Endothelial cell of umbilical vein (primary cell): ENCODE data around the gene CCIN.

Experiments used
- CTCF ChIP-seq, 2 donors: IDR thresholded peaks; 1 replicate in 1 of 2; 2 replicates in 1 of 2; pipeline ENCODE4 v1.5.1; 2011; ENCODE audit warnings: low read length in 2 of 2, mild to moderate bottlenecking in 2 of 2, moderate library complexity in 2 of 2, control low read depth in 1 of 2, inconsistent platforms in 1 of 2, low read depth in 1 of 2; ENCODE audit not compliant: insufficient read depth in 1 of 2; ENCODE audit errors: extremely low read depth in 1 of 2
- EZH2 ChIP-seq: IDR thresholded peaks from 2 replicates; pipeline ENCODE4 v1.6.1; 2012; ENCODE audit warnings: borderline replicate concordance, low read depth, mild to moderate bottlenecking, moderate library complexity, low read length, inconsistent platforms; ENCODE audit not compliant: severe bottlenecking
- GATA2 ChIP-seq: IDR thresholded peaks from 2 replicates; pipeline ENCODE4 v1.7.0; 2011; ENCODE audit warnings: low read depth, mild to moderate bottlenecking, moderate library complexity, mixed read lengths, low read length; ENCODE audit not compliant: insufficient read length, insufficient read depth
- JUN ChIP-seq: IDR thresholded peaks from 2 replicates; pipeline ENCODE4 v1.6.1; 2011; ENCODE audit warnings: borderline replicate concordance, low read depth; ENCODE audit not compliant: insufficient read length, insufficient read depth
- POLR2A ChIP-seq: IDR thresholded peaks from 2 replicates; pipeline ENCODE4 v1.6.1; 2012; ENCODE audit warnings: low read depth, mild to moderate bottlenecking, control low read depth, low read length
- POLR2AphosphoS5 ChIP-seq: IDR thresholded peaks from 2 replicates; pipeline ENCODE4 v1.6.1; 2012; ENCODE audit warnings: low read depth, mild to moderate bottlenecking, control low read depth, low read length, moderate library complexity; ENCODE audit not compliant: insufficient read depth
- TF ChIP-seq, protein P1 (sequence below): IDR thresholded peaks from 2 replicates; pipeline ENCODE4 v1.6.1; 2011; ENCODE audit not compliant: insufficient read depth, insufficient read length

- TF ChIP-seq CTCF (IDR thresholded peaks at IDR 0.05; ENCODE audit: extremely low read depth in 1 of 2, insufficient read depth in 1 of 2, low read depth in 1 of 2, low read length in 2 of 2) (no peak), EZH2 (no peak), POLR2AphosphoS5 (no peak), POLR2A (no peak), GATA2 (no peak), JUN (no peak)
- TF ChIP-seq, protein P1, sequence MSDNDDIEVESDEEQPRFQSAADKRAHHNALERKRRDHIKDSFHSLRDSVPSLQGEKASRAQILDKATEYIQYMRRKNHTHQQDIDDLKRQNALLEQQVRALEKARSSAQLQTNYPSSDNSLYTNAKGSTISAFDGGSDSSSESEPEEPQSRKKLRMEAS, result no peak
Observed at GRCh38 chr9:36143245-36143641, 25.9 kb upstream of the CCIN start.
